ENCODE results near the gene MBIP. TPM values are rescaled to one million over a fixed set of nuclear protein-coding genes. Genes with fewer than 3 reads are reported as not detected.

Gene MBIP
- total RNA-seq, 2 experiments from 2014 or later = 77.9 to 78.9 TPM

- Mint-ChIP-seq H3K27ac (no peak overlapping the region), H3K27me3 (peaks cover 12% of the 10 kb centered on the region), H3K4me1 (ENCODE audit: low read depth) (no peaks in the 10 kb centered on the region), H3K36me3 (ENCODE audit: low read depth) (no peaks in the 10 kb centered on the region), H3K9me3 (no peaks in the 10 kb centered on the region), H3K4me3 (no peak overlapping the region)
- Histone ChIP-seq H3K27me3 (ENCODE audit: control insufficient read depth in 1 of 2, insufficient read depth in 2 of 2, low read length in 2 of 2) (no peaks in the 10 kb centered on the region), H3K9me3 (ENCODE audit: control insufficient read depth in 1 of 2, insufficient read depth in 1 of 2, low read length in 2 of 2) (peaks cover 0 to 6% of the 10 kb centered on the region in 2 experiments), H3K27ac (ENCODE audit: low read depth in 1 of 2, low read length in 2 of 2) (no peak overlapping the region), H3K36me3 (ENCODE audit: insufficient read depth, low read length) (no peaks in the 10 kb centered on the region), H3K4me3 (ENCODE audit: low read length) (no peak overlapping the region), H3K4me1 (ENCODE audit: insufficient read depth, low read length) (no peaks in the 10 kb centered on the region)
- POLR2A ChIA-PET = no interaction called here
- CTCF ChIA-PET = no interaction called here
- ATAC-seq (ENCODE audit: poor library complexity) (no peak), DNase-seq (no peak)
- TF ChIP-seq, protein P1, sequence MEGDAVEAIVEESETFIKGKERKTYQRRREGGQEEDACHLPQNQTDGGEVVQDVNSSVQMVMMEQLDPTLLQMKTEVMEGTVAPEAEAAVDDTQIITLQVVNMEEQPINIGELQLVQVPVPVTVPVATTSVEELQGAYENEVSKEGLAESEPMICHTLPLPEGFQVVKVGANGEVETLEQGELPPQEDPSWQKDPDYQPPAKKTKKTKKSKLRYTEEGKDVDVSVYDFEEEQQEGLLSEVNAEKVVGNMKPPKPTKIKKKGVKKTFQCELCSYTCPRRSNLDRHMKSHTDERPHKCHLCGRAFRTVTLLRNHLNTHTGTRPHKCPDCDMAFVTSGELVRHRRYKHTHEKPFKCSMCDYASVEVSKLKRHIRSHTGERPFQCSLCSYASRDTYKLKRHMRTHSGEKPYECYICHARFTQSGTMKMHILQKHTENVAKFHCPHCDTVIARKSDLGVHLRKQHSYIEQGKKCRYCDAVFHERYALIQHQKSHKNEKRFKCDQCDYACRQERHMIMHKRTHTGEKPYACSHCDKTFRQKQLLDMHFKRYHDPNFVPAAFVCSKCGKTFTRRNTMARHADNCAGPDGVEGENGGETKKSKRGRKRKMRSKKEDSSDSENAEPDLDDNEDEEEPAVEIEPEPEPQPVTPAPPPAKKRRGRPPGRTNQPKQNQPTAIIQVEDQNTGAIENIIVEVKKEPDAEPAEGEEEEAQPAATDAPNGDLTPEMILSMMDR (IDR thresholded peaks at IDR 0.05) = no peak
- intact Hi-C loops (cut with DNase I, micrococcal nuclease) = no loop called here
Observed at GRCh38 chr14:36254020-36254624, 66.3 kb downstream of the MBIP start.

Other genes starting within 250 kb of the MBIP start
- gene PTCSC3, start 143.9 kb downstream of the MBIP start, total RNA-seq = not detected
- not detected for gene NKX2-1, start 199.6 kb upstream of the MBIP start, total RNA-seq